Activated CD8-positive, alpha-beta memory T cell treated with anti-CD3 and anti-CD28 coated beads, Interleukin-2, amount 50 U/mL, for 24 hours (primary cell): ENCODE results near the gene KATNAL1.

ENCODE experiments used
- DNase-seq: peaks from one replicate; pipeline ENCODE4 v3.0.0-alpha.2; 2020; ENCODE audit errors: extremely low read depth

Gene KATNAL1

GRCh38 chr13:30332456-30333143 lies 25.2 kb upstream of the KATNAL1 start:
- no peak for DNase-seq

GRCh38 chr13:30331331-30331771 lies 24.0 kb upstream of the KATNAL1 start:
- DNase-seq: no peak

- no peak for DNase-seq
Measured at GRCh38 chr13:30329009-30329585, 21.7 kb upstream of the KATNAL1 start.

- no peak for DNase-seq
Measured at GRCh38 chr13:30325668-30326067, 18.3 kb upstream of the KATNAL1 start.

- DNase-seq: no peak
Measured at GRCh38 chr13:30323524-30323923, 16.2 kb upstream of the KATNAL1 start.

GRCh38 chr13:30322428-30322827 lies 15.1 kb upstream of the KATNAL1 start:
- DNase-seq: no peak

GRCh38 chr13:30321256-30321655 lies 13.9 kb upstream of the KATNAL1 start:
- DNase-seq: no peak

- no peak for DNase-seq
Measured at GRCh38 chr13:30319655-30320054, 12.3 kb upstream of the KATNAL1 start.

GRCh38 chr13:30319130-30319529 lies 11.8 kb upstream of the KATNAL1 start:
- no peak for DNase-seq

GRCh38 chr13:30318026-30318425 lies 10.7 kb upstream of the KATNAL1 start:
- DNase-seq: no peak

GRCh38 chr13:30314562-30314961 lies 7.2 kb upstream of the KATNAL1 start:
- no peak for DNase-seq

- no peak for DNase-seq
Measured at GRCh38 chr13:30314069-30314468, 6.7 kb upstream of the KATNAL1 start.

- no peak for DNase-seq
Measured at GRCh38 chr13:30313311-30313710, 6.0 kb upstream of the KATNAL1 start.

GRCh38 chr13:30312904-30313303 lies 5.6 kb upstream of the KATNAL1 start:
- DNase-seq: no peak

GRCh38 chr13:30308548-30308947 lies 1.2 kb upstream of the KATNAL1 start:
- DNase-seq: no peak

- DNase-seq: no peak
Measured at GRCh38 chr13:30307971-30308290, 580 bp upstream of the KATNAL1 start.

GRCh38 chr13:30306762-30307193 lies 573 bp downstream of the KATNAL1 start:
- peak; percentile 77 for DNase-seq

GRCh38 chr13:30305456-30305970 lies 1.8 kb downstream of the KATNAL1 start:
- DNase-seq: no peak

- DNase-seq: no peak
Measured at GRCh38 chr13:30303269-30303668, 4.1 kb downstream of the KATNAL1 start.

- no peak for DNase-seq
Measured at GRCh38 chr13:30301827-30302226, 5.5 kb downstream of the KATNAL1 start.

GRCh38 chr13:30300596-30300995 lies 6.8 kb downstream of the KATNAL1 start:
- no peak for DNase-seq

- DNase-seq: no peak
Measured at GRCh38 chr13:30299786-30300185, 7.6 kb downstream of the KATNAL1 start.

- DNase-seq: no peak
Measured at GRCh38 chr13:30295116-30295515, 12.2 kb downstream of the KATNAL1 start.

- no peak for DNase-seq
Measured at GRCh38 chr13:30294004-30294403, 13.3 kb downstream of the KATNAL1 start.
